ENCODE results near the gene TSC22D3.

The TSC22D3 gene

GRCh38 chrX:107729558-107730297 is 45.9 kb downstream of the TSC22D3 start:
- no peak for DNase-seq

GRCh38 chrX:107728371-107729099 is 47.1 kb downstream of the TSC22D3 start:
- DNase-seq, result no peak

GRCh38 chrX:107726816-107727534 is 48.6 kb downstream of the TSC22D3 start:
- DNase-seq, result peak; percentile 25

GRCh38 chrX:107725761-107726555 is 49.6 kb downstream of the TSC22D3 start:
- no peak for DNase-seq

- DNase-seq, result no peak
Observed at GRCh38 chrX:107724653-107725052, 50.9 kb downstream of the TSC22D3 start.

- DNase-seq, result no peak
Observed at GRCh38 chrX:107723511-107723910, 52.1 kb downstream of the TSC22D3 start.

- DNase-seq, result no peak
Observed at GRCh38 chrX:107721966-107722707, 53.5 kb downstream of the TSC22D3 start.

GRCh38 chrX:107721318-107721717 is 54.3 kb downstream of the TSC22D3 start:
- DNase-seq, result no peak

GRCh38 chrX:107718156-107718621 is 57.4 kb downstream of the TSC22D3 start:
- no peak for DNase-seq

GRCh38 chrX:107716816-107717700 is 58.5 kb downstream of the TSC22D3 start:
- DNase-seq, result no peak

GRCh38 chrX:107716118-107716684 is 59.4 kb downstream of the TSC22D3 start:
- DNase-seq, result no peak

GRCh38 chrX:107715331-107716117 is 60.1 kb downstream of the TSC22D3 start:
- DNase-seq, result no peak

GRCh38 chrX:107714206-107714891 is 61.2 kb downstream of the TSC22D3 start:
- DNase-seq, result no peak

- no peak for DNase-seq
Observed at GRCh38 chrX:107713543-107714205, 61.9 kb downstream of the TSC22D3 start.

- DNase-seq, result no peak
Observed at GRCh38 chrX:107713203-107713542, 62.4 kb downstream of the TSC22D3 start.

- DNase-seq, result no peak
Observed at GRCh38 chrX:107712231-107713202, 63.1 kb downstream of the TSC22D3 start.

- DNase-seq, result no peak
Observed at GRCh38 chrX:107711521-107712181, 63.9 kb downstream of the TSC22D3 start.

Measured in DMS153 (cell line).